Upper lobe of left lung (tissue), 4 donors: Measurements from ENCODE around the gene DDX31.

Experiments used
- CTCF ChIP-seq, 6 experiments: fragments of 450-650 bp in 4 of 6; fragments of 200-600 bp in 2 of 6; sonication (generic) in 2 of 6; IDR thresholded peaks; one replicate each; pipeline ENCODE4 v1.5.1; 2016 to 2019; ENCODE audit warnings: antibody characterized with exemption in 6 of 6
- EP300 ChIP-seq, 4 donors: sonication (generic); formaldehyde crosslinking; IDR thresholded peaks; one replicate each; pipeline ENCODE4 v1.5.1; 2017; ENCODE audit warnings: antibody characterized with exemption in 4 of 4, control low read depth in 2 of 4
- POLR2A ChIP-seq, 4 donors: fragments of 450-650 bp; IDR thresholded peaks; one replicate each; pipeline ENCODE4 v1.5.1; 2016 to 2017; ENCODE audit warnings: antibody characterized with exemption in 4 of 4, mild to moderate bottlenecking in 2 of 4
- POLR2AphosphoS5 ChIP-seq, 2 donors: sonication (generic); formaldehyde crosslinking; IDR thresholded peaks; one replicate each; pipeline ENCODE4 v1.5.1; 2017; ENCODE audit warnings: antibody characterized with exemption in 2 of 2

- TF ChIP-seq CTCF (IDR thresholded peaks at IDR 0.05) (no peak), POLR2A (IDR thresholded peaks at IDR 0.05) (no peak), POLR2AphosphoS5 (IDR thresholded peaks at IDR 0.05) (no peak), EP300 (IDR thresholded peaks at IDR 0.05) (no peak)
Observed at GRCh38 chr9:132648283-132648682, 21.5 kb downstream of the DDX31 start.
